Mucosa of stomach (tissue), 1 donor: ENCODE data around the gene ZNF335.

Source experiments
- H3K27me3 ChIP-seq: one replicate; pipeline ENCODE4 v1.7.0; 2013; ENCODE audit warnings: mild to moderate bottlenecking, low read length; ENCODE audit not compliant: control insufficient read depth, insufficient read depth
- H3K36me3 ChIP-seq: one replicate; pipeline ENCODE4 v1.7.0; 2013; ENCODE audit warnings: low read length; ENCODE audit not compliant: control insufficient read depth, insufficient read depth
- H3K4me1 ChIP-seq: one replicate; pipeline ENCODE4 v1.7.0; 2013; ENCODE audit warnings: mild to moderate bottlenecking, low read length; ENCODE audit not compliant: control insufficient read depth, insufficient read depth
- H3K4me3 ChIP-seq: one replicate; pipeline ENCODE4 v1.7.0; 2013; ENCODE audit warnings: low read length
- H3K9ac ChIP-seq: one replicate; pipeline ENCODE4 v1.7.0; 2013; ENCODE audit warnings: mild to moderate bottlenecking, low read length, moderate library complexity
- H3K9me3 ChIP-seq: one replicate; pipeline ENCODE4 v1.7.0; 2013; ENCODE audit warnings: mild to moderate bottlenecking, low read length, moderate library complexity; ENCODE audit not compliant: control insufficient read depth
- donor health status: Pancreatic carcinoma.

The ZNF335 gene

DNA sequence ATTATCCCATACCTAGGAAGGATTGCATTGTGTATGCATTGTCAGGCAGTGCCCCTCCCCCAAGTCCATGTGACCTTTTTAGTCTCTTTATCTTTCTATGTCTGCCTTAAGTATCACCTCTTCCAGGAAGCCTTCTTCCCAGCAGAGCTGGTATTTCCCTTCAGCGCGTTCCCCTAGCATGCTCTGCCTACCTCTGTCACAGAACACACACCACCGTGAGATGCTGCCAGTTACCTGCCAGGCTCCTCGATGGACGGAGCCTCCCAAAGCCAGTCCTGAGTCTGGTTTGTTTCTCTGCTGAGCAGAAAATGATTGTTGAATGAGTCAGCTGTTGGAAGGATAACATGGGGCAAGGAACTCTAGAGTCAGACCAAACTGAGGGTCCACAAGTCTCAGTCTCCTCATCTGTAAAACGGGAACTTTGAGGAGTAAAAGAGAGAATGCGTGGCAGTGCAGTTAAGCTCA is 11.3 kb upstream of the ZNF335 start:
- peaks cover 4% of the 10 kb centered on the region for H3K27me3 ChIP-seq
- H3K9me3 ChIP-seq: no peaks in the 10 kb centered on the region
- H3K4me1 ChIP-seq: no peaks in the 10 kb centered on the region
- H3K4me3 ChIP-seq: no peak overlapping the region
- H3K9ac ChIP-seq: no peak overlapping the region
- no peaks in the 10 kb centered on the region for H3K36me3 ChIP-seq

DNA sequence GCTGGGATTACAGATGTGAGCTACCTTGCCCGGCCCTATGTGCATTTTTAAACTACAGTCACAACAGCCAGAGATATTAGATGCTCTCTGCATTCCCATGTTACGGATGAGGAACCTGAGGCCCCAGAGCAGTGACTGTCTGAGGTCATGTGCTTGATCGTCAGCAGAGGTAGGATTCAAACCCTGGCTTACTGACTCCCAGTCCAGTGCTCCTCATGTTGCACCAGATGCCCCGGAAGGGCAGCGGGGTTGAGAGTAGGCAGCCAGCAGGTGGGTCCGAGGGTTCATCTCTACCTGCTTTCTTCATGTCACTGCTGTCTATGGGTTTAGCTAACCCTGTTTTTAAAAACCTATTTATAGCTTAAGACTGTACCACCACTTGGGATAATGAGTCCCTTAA is 9.3 kb upstream of the ZNF335 start:
- H3K36me3 ChIP-seq: no peaks in the 10 kb centered on the region

DNA sequence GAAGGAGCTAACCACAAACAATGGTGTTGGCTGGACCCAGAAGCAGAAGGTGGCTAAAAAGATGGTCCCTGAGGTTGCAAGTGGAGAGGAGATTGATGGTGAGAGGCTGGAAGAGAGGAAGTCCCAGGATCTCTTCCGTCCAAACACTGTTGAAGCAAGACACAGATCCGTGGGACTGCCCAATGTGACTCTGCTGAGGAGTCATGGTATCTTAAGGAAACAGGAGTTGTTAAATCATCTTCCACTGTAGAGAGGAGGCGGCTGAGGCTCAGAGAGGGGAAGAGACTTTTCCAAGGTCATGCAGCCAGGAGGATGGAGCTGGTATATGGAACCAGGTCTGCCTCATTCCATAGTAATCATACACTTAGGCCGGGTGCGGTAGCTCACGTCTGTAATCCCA is 4.1 kb upstream of the ZNF335 start:
- Histone ChIP-seq H3K36me3 (no peaks in the 10 kb centered on the region), H3K27me3 (no peaks in the 10 kb centered on the region), H3K9ac (no peak overlapping the region), H3K9me3 (no peaks in the 10 kb centered on the region), H3K4me1 (peaks cover 6% of the 10 kb centered on the region), H3K4me3 (no peak overlapping the region)

More for the DNA sequence above, 9.3 kb upstream of the ZNF335 start:
- Histone ChIP-seq H3K27me3 (peaks cover 4% of the 10 kb centered on the region), H3K9ac (no peak overlapping the region), H3K9me3 (no peaks in the 10 kb centered on the region), H3K4me1 (no peaks in the 10 kb centered on the region), H3K4me3 (no peak overlapping the region)

DNA sequence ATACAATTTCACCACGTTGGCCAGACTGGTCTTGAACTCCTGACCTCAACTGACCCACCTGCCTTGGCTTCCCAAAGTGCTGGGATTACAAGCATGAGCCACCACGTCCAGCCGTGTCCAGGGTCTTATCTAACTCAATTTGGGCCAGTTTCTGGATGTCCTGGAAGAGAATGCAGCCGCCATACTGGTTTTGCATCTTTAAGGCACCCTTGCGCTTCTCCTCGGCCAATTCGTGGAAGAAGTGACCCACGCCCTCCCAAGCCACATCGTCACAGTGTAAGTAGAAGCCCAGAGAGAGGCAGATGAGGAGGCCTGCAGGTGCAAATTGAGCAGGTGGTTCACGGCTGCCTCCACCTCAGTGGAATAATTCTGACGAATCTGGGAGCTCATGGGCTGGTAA is 3.7 kb upstream of the ZNF335 start:
- H3K4me1 ChIP-seq: peaks cover 10% of the 10 kb centered on the region
- H3K27me3 ChIP-seq: no peaks in the 10 kb centered on the region
- H3K36me3 ChIP-seq: no peaks in the 10 kb centered on the region
- no peaks in the 10 kb centered on the region for H3K9me3 ChIP-seq
- H3K9ac ChIP-seq: no peak overlapping the region
- no peak overlapping the region for H3K4me3 ChIP-seq

DNA sequence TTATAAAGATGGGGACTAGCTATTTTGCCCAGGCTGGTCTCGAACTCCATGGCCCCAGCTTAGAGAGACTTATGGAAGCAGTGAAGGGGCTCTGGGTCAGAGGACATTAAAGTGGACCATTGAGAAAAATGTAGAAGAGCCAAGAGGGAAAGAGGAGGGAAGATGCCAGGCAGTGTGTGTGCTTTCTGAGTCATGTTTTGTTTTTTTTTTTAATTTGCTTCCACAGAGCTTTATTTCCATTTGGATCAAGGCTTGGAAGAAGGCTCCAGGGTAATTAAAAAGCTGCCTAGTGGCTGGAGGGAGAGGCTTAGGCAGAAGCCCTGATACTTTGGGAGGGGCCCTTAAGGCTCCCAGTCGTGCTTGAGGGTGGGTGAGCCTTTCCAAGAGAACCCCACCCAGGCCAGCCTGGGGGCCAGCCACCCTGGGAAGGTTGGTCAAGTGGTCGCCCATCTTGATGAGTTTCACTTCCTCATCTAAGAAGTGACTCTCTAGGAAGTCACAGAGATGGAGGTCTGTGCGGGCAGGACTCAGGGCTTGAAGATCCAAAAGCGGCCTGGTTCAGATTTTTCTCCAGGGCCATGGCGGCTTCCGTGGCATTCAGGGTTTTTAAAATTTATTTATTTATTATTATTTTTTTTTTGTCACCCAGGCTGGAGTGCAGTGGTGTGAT is 3.0 kb upstream of the ZNF335 start:
- Histone ChIP-seq H3K9ac (no peak overlapping the region), H3K9me3 (no peaks in the 10 kb centered on the region), H3K4me3 (no peak overlapping the region), H3K27me3 (no peaks in the 10 kb centered on the region), H3K4me1 (peaks cover 17% of the 10 kb centered on the region), H3K36me3 (no peaks in the 10 kb centered on the region)

DNA sequence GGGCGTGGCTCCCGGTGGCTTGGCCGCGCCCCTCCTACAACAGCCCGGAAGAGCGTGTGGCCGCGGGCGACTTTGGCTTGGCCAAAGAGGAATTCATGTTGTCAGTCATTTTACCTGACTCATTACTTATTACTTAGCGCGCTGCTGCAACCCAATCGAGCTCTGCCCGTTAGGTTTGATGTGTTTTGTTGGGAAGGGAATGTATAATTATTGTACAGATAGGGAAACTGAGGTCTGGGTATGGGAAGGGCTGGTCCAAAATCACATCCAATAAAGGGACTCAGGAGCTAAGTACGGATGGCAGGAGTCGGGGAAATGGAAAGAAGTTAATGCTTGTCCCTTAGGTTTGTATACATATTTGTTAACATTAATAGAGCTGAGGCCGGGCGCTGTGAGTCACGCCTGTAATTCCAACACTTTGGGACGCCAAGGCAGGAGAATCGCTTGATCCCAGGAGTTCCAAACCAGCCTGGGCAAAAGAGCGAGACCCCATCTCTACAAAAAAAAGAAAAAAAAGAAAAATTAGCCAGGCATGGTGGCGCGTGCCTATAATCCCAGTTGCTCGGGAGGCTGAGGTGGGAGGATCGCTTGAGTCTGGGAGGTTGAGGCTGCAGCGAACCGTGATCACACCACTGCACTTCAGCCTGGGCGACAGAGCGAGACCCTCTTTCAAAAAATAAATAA is 639 bp upstream of the ZNF335 start:
- no peaks in the 10 kb centered on the region for H3K9me3 ChIP-seq
- H3K4me3 ChIP-seq: peak overlapping the region; percentile 94
- H3K4me1 ChIP-seq: peaks cover 20% of the 10 kb centered on the region
- peaks cover 7% of the 10 kb centered on the region for H3K36me3 ChIP-seq
- no peaks in the 10 kb centered on the region for H3K27me3 ChIP-seq
- H3K9ac ChIP-seq: peak overlapping the region; percentile 100

DNA sequence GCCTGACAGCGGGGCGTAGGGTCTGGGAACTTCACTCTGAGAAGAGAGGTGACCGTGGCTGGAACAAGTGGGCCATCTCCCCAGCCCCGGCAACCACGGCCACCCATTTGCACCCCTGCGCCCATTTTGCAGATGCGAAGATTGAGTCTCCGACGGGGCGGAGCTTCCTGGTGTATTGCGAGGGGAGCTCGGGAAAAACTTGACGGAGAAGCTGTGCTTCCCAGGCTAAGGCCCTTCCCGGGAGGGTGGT is 653 bp downstream of the ZNF335 start:
- no peaks in the 10 kb centered on the region for H3K27me3 ChIP-seq
- H3K9me3 ChIP-seq: no peaks in the 10 kb centered on the region
- peak overlapping the region; percentile 100 for H3K9ac ChIP-seq
- peaks cover 15% of the 10 kb centered on the region for H3K36me3 ChIP-seq
- H3K4me3 ChIP-seq: peak overlapping the region; percentile 94
- H3K4me1 ChIP-seq: peaks cover 20% of the 10 kb centered on the region

DNA sequence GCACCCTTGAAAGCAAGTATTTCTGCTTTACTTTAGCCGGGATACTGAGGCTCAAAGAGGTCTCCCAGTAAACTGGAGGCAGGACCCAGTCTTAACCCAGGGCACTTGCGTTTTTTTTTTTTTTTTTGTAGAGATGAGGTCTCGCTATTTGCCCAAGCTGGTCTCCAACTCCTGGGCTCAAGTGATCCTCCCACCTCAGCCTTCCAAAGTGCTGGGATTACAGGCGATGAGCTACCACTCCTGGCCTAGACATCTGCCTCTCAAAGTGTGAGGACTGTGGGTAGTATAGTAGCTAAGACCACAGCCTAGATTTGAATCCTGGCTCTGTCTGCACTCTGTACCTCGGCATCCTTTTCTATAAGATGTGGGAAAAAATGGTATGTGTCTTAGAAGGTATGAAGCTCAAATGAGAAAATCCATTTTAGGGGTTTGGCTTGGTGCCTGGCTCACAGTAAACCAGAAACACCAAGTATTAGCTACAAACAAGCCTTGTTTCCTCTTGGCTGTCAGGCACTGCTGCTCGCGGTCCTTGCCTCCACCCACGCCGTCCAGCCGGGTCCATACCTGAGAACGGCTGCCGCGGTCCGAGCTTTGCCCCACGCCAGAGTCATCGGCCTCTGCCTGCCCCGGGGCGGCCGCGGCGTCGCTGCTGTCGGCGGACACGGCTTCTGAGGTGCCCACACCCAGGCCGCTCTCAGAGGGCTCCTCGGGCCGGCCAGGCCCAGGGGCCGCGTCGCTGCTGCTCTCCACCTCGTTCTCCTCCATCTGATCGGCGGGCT is 1.2 kb downstream of the ZNF335 start:
- H3K9ac ChIP-seq: peak overlapping the region; percentile 100
- peaks cover 20% of the 10 kb centered on the region for H3K4me1 ChIP-seq
- H3K27me3 ChIP-seq: no peaks in the 10 kb centered on the region
- no peaks in the 10 kb centered on the region for H3K9me3 ChIP-seq
- peak overlapping the region; percentile 94 for H3K4me3 ChIP-seq
- peaks cover 15% of the 10 kb centered on the region for H3K36me3 ChIP-seq

DNA sequence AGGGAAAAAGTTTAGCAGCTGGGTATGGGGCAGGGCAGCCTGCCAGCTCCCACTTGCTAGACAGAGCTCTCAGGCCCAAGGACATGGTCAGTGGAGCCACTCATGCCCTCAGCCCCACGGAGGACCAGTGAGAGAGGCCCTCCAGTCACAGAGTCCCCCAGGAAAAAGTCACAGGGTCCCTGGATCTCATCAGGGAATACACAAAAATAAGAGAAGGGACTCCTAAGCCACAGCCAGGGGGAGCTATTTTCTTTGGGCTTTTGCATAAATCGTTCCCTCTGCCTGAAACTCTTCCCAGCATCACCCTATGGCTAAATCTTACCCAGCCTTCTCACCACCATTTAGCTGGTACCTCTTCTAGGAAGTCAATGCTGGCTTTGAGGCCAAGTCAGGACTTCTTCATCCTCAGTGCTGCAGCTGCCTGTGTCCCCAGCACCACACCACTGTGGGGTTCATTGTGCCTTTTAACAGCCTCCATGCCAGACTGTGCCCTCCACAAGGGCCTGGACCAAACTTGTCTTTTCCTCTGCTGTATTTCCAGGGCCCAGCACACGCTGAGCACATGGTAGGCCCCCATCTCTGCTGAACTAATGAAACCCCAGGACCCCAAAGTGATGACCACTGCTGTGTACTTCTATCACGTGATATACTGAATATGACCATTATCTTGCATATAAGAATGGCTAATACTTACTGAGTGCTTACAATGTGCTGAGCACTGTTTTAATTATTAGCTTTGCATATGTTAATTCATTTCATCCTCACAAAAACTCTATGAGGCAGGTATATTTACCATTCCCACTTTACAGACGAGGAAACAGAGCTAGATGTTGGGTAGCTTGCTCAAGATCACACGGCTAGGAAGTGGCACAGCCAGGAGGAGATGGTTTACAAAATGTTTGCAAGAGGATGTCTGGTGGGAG is 2.0 kb downstream of the ZNF335 start:
- peaks cover 20% of the 10 kb centered on the region for H3K4me1 ChIP-seq
- peak overlapping the region; percentile 94 for H3K4me3 ChIP-seq
- no peaks in the 10 kb centered on the region for H3K9me3 ChIP-seq
- peaks cover 15% of the 10 kb centered on the region for H3K36me3 ChIP-seq
- H3K27me3 ChIP-seq: no peaks in the 10 kb centered on the region
- H3K9ac ChIP-seq: peak overlapping the region; percentile 100

DNA sequence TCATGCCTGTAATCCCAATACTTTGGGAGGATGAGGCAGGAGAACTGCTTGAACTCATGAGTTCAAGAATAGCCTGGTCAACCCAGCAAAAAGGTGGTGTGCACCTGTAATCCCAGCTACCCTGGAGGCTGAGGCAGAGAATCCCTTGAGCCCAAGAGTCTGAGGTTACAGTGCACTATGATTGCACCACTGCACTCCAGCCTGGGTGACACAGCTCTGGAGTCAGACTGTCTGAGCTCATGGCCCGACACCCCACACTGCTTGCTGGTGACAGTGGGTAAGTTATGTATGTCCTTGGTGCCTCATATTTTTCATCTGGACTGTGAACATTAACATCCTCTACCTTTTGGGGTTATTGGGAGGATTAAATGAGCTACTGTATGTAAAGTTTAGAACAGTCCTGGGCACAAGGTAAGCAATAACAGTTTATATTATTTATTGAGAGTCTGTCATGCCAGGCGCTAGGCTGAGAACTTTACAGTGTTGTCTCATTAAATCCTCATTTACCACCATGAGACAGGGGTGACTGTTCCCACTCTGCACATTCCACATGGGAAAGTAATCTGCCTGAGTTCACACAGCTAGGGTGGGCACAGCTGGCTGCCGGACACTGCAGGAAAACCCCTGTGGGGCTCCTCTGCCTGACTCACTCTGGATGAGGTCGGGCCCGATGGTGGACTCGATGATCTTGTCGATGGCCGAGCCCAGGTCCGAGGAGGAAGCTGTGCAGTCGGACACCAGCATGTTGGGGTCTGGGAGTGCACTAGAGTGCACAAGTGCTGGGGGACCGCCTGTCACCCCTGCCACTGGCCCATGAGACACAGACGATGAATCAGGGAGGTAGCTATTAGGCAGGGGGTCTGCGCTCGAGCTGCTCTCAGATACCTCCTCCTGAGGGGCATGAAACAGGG is 2.9 kb downstream of the ZNF335 start:
- H3K4me1 ChIP-seq: peaks cover 20% of the 10 kb centered on the region
- H3K4me3 ChIP-seq: no peak overlapping the region
- H3K36me3 ChIP-seq: peaks cover 15% of the 10 kb centered on the region
- no peak overlapping the region for H3K9ac ChIP-seq
- H3K9me3 ChIP-seq: no peaks in the 10 kb centered on the region
- H3K27me3 ChIP-seq: no peaks in the 10 kb centered on the region

DNA sequence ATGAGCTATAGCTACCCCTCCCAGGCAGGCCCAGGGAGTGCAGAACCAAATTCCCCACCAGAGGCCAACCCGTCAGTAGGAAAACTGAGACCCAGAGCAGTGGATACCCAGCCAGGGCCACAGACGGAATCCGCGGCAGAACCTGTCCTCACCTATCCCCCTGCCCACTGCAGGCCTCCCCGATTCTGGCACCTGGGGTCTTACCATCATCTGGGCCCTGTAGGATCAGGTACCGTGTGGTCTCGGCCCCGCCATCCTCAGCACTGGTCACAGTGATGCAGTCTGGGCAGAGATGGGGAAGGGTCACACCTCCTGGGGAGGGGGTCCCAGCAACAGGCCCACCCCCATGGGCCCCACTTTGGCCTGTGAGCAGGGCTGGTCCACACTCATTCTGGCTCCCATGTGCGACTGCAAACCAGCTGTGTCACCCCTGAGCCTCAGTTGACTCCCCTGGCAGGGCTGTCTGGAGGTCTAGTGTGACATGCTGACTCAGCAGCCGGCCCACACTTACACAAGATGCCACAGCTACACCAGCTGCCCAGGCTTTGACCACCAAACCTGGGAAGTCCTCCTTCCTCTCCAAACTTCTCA is 3.8 kb downstream of the ZNF335 start:
- Histone ChIP-seq H3K4me3 (no peak overlapping the region), H3K9me3 (no peaks in the 10 kb centered on the region), H3K4me1 (peaks cover 20% of the 10 kb centered on the region), H3K36me3 (peaks cover 15% of the 10 kb centered on the region), H3K27me3 (no peaks in the 10 kb centered on the region), H3K9ac (no peak overlapping the region)
